Measurements from ENCODE around the gene RREB1. TPM values are rescaled to one million over a fixed set of nuclear protein-coding genes. Genes with fewer than 3 reads are reported as not detected.
"Not testable (repeated sequence)": the region's sequence is repeated elsewhere in the genome, so short reads cannot be mapped to it uniquely, and the experiment has no call there.

RREB1 gene
- total RNA-seq, 1 experiment from 2014 or later = 30.7 TPM

DNA sequence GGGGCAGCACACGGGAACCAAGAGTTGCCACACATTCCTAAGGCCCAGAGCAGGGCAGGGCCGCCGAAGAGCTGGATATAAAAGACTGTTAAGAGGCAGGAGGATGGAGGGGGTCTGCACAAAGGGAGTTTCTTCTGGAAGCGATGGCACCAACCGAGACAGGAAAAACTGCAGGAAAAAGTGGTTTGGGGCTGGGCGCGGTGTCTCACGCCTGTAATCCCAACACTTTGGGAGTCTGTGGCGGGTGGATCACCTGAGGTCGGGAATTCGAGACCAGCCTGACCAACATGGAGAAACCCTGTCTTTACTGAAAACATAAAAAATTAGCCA, 163.4 kb downstream of the RREB1 start:
- no peaks in the 10 kb centered on the region for H3K9me3 ChIP-seq (ENCODE audit: control insufficient read depth, insufficient read depth, low read depth, low read length)
- no peak for ATAC-seq
- POLR2A ChIA-PET = no interaction called here
- CTCF ChIA-PET = no interaction called here
- H3K36me3 ChIP-seq (ENCODE audit: control insufficient read depth, insufficient read depth, low read length) = no peaks in the 10 kb centered on the region
- BruUV-seq (replicated peaks) = no TSS peak
- H3K4me1 ChIP-seq (ENCODE audit: control insufficient read depth, insufficient read depth, low read length) = no peaks in the 10 kb centered on the region
- intact Hi-C loops (cut with micrococcal nuclease; ENCODE audit: unreplicated experiment) = no loop called here
- no peaks in the 10 kb centered on the region for H3K27me3 ChIP-seq (ENCODE audit: control insufficient read depth, insufficient read depth, low read length)
- no peak overlapping the region for H3K4me3 ChIP-seq (ENCODE audit: low read depth in 2 of 2, low read length in 2 of 2)
- in situ Hi-C loops (cut with HindIII; ENCODE audit: low pct_unique_long_range_greater_than_20kb, low sequenced_read_pairs) = no loop called here
- TF ChIP-seq REST (IDR thresholded peaks at IDR 0.05; ENCODE audit: insufficient read depth in 1 of 2, low read depth in 2 of 2, low read length in 1 of 2) = no peak
- H3K27ac ChIP-seq (ENCODE audit: low read length) = no peak overlapping the region
- DNase-seq (ENCODE audit: low read depth, low spot score) = no peak

DNA sequence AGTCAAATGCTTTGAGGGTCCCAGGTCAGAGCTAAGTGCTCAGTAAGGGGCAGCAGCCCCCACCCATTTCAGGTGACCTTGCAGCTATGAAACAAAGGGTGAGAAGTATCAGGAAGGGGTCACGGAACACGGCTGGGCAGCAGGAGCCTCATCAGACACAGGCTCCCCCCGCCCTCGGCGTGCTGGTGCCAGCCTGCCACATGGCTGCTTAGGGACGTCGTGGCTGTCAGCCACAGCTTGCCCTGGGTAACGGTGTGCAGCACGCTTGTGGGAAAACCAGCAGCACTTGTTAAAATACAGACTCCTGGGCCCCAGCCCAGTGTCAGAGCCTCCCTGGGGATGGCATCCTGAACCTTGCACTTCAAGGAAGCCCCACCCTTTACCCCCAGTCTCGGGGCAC, 165.9 kb downstream of the RREB1 start:
- in situ Hi-C loops (cut with HindIII; ENCODE audit: low pct_unique_long_range_greater_than_20kb, low sequenced_read_pairs) (no loop called here), intact Hi-C loops (cut with micrococcal nuclease; ENCODE audit: unreplicated experiment) (no loop called here)
- H3K27me3 ChIP-seq (ENCODE audit: control insufficient read depth, insufficient read depth, low read length) = no peaks in the 10 kb centered on the region
- H3K4me3 ChIP-seq (ENCODE audit: low read depth in 2 of 2, low read length in 2 of 2) = no peak overlapping the region
- TF ChIP-seq REST (IDR thresholded peaks at IDR 0.05; ENCODE audit: insufficient read depth in 1 of 2, low read depth in 2 of 2, low read length in 1 of 2) (no peak), POLR2AphosphoS5 (IDR thresholded peaks at IDR 0.05; ENCODE audit: low read depth, low read length) (no peak), SIN3A (IDR thresholded peaks at IDR 0.05; ENCODE audit: borderline replicate concordance, insufficient read depth, low read depth, low read length) (no peak), TCF7L2 (IDR thresholded peaks at IDR 0.05; ENCODE audit: low read depth, low read length) (no peak)
- no peaks in the 10 kb centered on the region for H3K36me3 ChIP-seq (ENCODE audit: control insufficient read depth, insufficient read depth, low read length)
- H3K4me1 ChIP-seq (ENCODE audit: control insufficient read depth, insufficient read depth, low read length) = no peaks in the 10 kb centered on the region
- CTCF ChIA-PET = no interaction called here
- POLR2A ChIA-PET = no interaction called here
- DNase-seq (ENCODE audit: low read depth, low spot score) = no peak
- no peak for ATAC-seq
- H3K9me3 ChIP-seq (ENCODE audit: control insufficient read depth, insufficient read depth, low read depth, low read length) = no peaks in the 10 kb centered on the region
- no peak overlapping the region for H3K27ac ChIP-seq (ENCODE audit: low read length)
- BruUV-seq (replicated peaks) = no TSS peak

DNA sequence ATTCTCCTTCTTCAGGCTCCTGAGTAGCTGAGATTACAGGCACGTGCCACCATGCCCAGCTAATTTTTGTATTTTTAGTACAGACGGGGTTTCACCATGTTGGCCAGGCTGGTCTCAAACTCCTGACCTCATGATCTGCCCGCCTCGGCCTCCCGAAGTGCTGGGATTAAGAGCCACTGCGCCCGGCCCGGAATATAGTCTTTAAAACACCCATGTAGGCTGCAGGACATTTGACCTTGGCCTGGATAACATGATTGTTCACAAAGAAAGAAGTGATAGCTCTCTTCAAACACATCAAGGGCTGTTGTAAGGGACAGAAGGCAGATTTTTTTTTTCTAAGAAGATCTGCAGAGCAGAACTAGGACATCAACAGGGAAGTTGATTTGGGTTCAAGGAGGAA, 166.8 kb downstream of the RREB1 start:
- CTCF ChIA-PET = interaction anchor here (0.6 kb wide), 1 partner anchor 12 kb away, joined by 10 read pairs; no protein-coding TSS in a partner anchor
- H3K9me3 ChIP-seq (ENCODE audit: control insufficient read depth, insufficient read depth, low read depth, low read length); POLR2A ChIA-PET; BruUV-seq (replicated peaks); DNase-seq (ENCODE audit: low read depth, low spot score); H3K4me1 ChIP-seq (ENCODE audit: control insufficient read depth, insufficient read depth, low read length); H3K36me3 ChIP-seq (ENCODE audit: control insufficient read depth, insufficient read depth, low read length); H3K4me3 ChIP-seq (ENCODE audit: low read depth in 2 of 2, low read length in 2 of 2); ATAC-seq; H3K27me3 ChIP-seq (ENCODE audit: control insufficient read depth, insufficient read depth, low read length); H3K27ac ChIP-seq (ENCODE audit: low read length); in situ Hi-C loops (cut with HindIII; ENCODE audit: low pct_unique_long_range_greater_than_20kb, low sequenced_read_pairs); intact Hi-C loops (cut with micrococcal nuclease; ENCODE audit: unreplicated experiment): not testable (repeated sequence)
